ENCODE data around the gene PSMB2.

PSMB2 gene

GRCh38 chr1:35598895-35599294 lies 42.4 kb downstream of the PSMB2 start:
- H3K27ac ChIP-seq (ENCODE audit: insufficient read depth, low read length, poor library complexity, severe bottlenecking), result no peak overlapping the region
- no peaks in the 10 kb centered on the region for H3K9me3 ChIP-seq (ENCODE audit: control insufficient read depth, low read length)
- no peaks in the 10 kb centered on the region for H3K4me1 ChIP-seq (ENCODE audit: control insufficient read depth, insufficient read depth, low read length, poor library complexity, severe bottlenecking)
- H3K4me3 ChIP-seq (ENCODE audit: insufficient read depth, low read depth, low read length, poor library complexity, severe bottlenecking), result no peak overlapping the region
- DNase-seq, result no peak
- H3K36me3 ChIP-seq (ENCODE audit: control insufficient read depth, insufficient read depth, low read length), result peaks cover 26% of the 10 kb centered on the region
- no peaks in the 10 kb centered on the region for H3K27me3 ChIP-seq (replicated peaks; ENCODE audit: control insufficient read depth, insufficient read depth, low read length, poor library complexity, severe bottlenecking)

- no peak for DNase-seq
- Histone ChIP-seq H3K36me3 (ENCODE audit: control insufficient read depth, insufficient read depth, low read length) (peaks cover 17% of the 10 kb centered on the region), H3K27me3 (replicated peaks; ENCODE audit: control insufficient read depth, insufficient read depth, low read length, poor library complexity, severe bottlenecking) (no peaks in the 10 kb centered on the region), H3K9me3 (ENCODE audit: control insufficient read depth, low read length) (no peaks in the 10 kb centered on the region), H3K4me1 (ENCODE audit: control insufficient read depth, insufficient read depth, low read length, poor library complexity, severe bottlenecking) (no peaks in the 10 kb centered on the region), H3K4me3 (ENCODE audit: insufficient read depth, low read depth, low read length, poor library complexity, severe bottlenecking) (no peak overlapping the region), H3K27ac (ENCODE audit: insufficient read depth, low read length, poor library complexity, severe bottlenecking) (no peak overlapping the region)
These were observed 43.5 kb downstream of the PSMB2 start for GRCh38 chr1:35597870-35598269.

- Histone ChIP-seq H3K27ac (ENCODE audit: insufficient read depth, low read length, poor library complexity, severe bottlenecking) (no peak overlapping the region), H3K36me3 (ENCODE audit: control insufficient read depth, insufficient read depth, low read length) (peaks cover 4% of the 10 kb centered on the region), H3K9me3 (ENCODE audit: control insufficient read depth, low read length) (no peaks in the 10 kb centered on the region), H3K4me3 (ENCODE audit: insufficient read depth, low read depth, low read length, poor library complexity, severe bottlenecking) (no peak overlapping the region), H3K27me3 (replicated peaks; ENCODE audit: control insufficient read depth, insufficient read depth, low read length, poor library complexity, severe bottlenecking) (no peaks in the 10 kb centered on the region), H3K4me1 (ENCODE audit: control insufficient read depth, insufficient read depth, low read length, poor library complexity, severe bottlenecking) (no peaks in the 10 kb centered on the region)
- DNase-seq, result no peak
These were observed 45.6 kb downstream of the PSMB2 start for GRCh38 chr1:35595684-35596083.

- DNase-seq, result no peak
- Histone ChIP-seq H3K9me3 (ENCODE audit: control insufficient read depth, low read length) (no peaks in the 10 kb centered on the region), H3K4me3 (ENCODE audit: insufficient read depth, low read depth, low read length, poor library complexity, severe bottlenecking) (no peak overlapping the region), H3K27ac (ENCODE audit: insufficient read depth, low read length, poor library complexity, severe bottlenecking) (no peak overlapping the region), H3K27me3 (replicated peaks; ENCODE audit: control insufficient read depth, insufficient read depth, low read length, poor library complexity, severe bottlenecking) (no peaks in the 10 kb centered on the region), H3K36me3 (ENCODE audit: control insufficient read depth, insufficient read depth, low read length) (no peaks in the 10 kb centered on the region), H3K4me1 (ENCODE audit: control insufficient read depth, insufficient read depth, low read length, poor library complexity, severe bottlenecking) (no peaks in the 10 kb centered on the region)
These were observed 47.1 kb downstream of the PSMB2 start for GRCh38 chr1:35594005-35594760.

GRCh38 chr1:35592991-35593769 lies 48.1 kb downstream of the PSMB2 start:
- DNase-seq, result no peak
- no peaks in the 10 kb centered on the region for H3K36me3 ChIP-seq (ENCODE audit: control insufficient read depth, insufficient read depth, low read length)

GRCh38 chr1:35591211-35591610 lies 50.1 kb downstream of the PSMB2 start:
- no peaks in the 10 kb centered on the region for H3K9me3 ChIP-seq (ENCODE audit: control insufficient read depth, low read length)
- no peak overlapping the region for H3K4me3 ChIP-seq (ENCODE audit: insufficient read depth, low read depth, low read length, poor library complexity, severe bottlenecking)
- no peaks in the 10 kb centered on the region for H3K36me3 ChIP-seq (ENCODE audit: control insufficient read depth, insufficient read depth, low read length)
- DNase-seq, result no peak
- H3K27me3 ChIP-seq (replicated peaks; ENCODE audit: control insufficient read depth, insufficient read depth, low read length, poor library complexity, severe bottlenecking), result no peaks in the 10 kb centered on the region
- H3K27ac ChIP-seq (ENCODE audit: insufficient read depth, low read length, poor library complexity, severe bottlenecking), result no peak overlapping the region
- H3K4me1 ChIP-seq (ENCODE audit: control insufficient read depth, insufficient read depth, low read length, poor library complexity, severe bottlenecking), result no peaks in the 10 kb centered on the region

More at GRCh38 chr1:35592991-35593769, 48.1 kb downstream of the PSMB2 start:
- H3K27me3 ChIP-seq (replicated peaks; ENCODE audit: control insufficient read depth, insufficient read depth, low read length, poor library complexity, severe bottlenecking), result no peaks in the 10 kb centered on the region
- H3K27ac ChIP-seq (ENCODE audit: insufficient read depth, low read length, poor library complexity, severe bottlenecking), result no peak overlapping the region
- H3K9me3 ChIP-seq (ENCODE audit: control insufficient read depth, low read length), result no peaks in the 10 kb centered on the region
- no peaks in the 10 kb centered on the region for H3K4me1 ChIP-seq (ENCODE audit: control insufficient read depth, insufficient read depth, low read length, poor library complexity, severe bottlenecking)
- H3K4me3 ChIP-seq (ENCODE audit: insufficient read depth, low read depth, low read length, poor library complexity, severe bottlenecking), result no peak overlapping the region

- H3K27me3 ChIP-seq (replicated peaks; ENCODE audit: control insufficient read depth, insufficient read depth, low read length, poor library complexity, severe bottlenecking), result no peaks in the 10 kb centered on the region
- no peaks in the 10 kb centered on the region for H3K4me1 ChIP-seq (ENCODE audit: control insufficient read depth, insufficient read depth, low read length, poor library complexity, severe bottlenecking)
- no peaks in the 10 kb centered on the region for H3K36me3 ChIP-seq (ENCODE audit: control insufficient read depth, insufficient read depth, low read length)
- no peaks in the 10 kb centered on the region for H3K9me3 ChIP-seq (ENCODE audit: control insufficient read depth, low read length)
- no peak overlapping the region for H3K27ac ChIP-seq (ENCODE audit: insufficient read depth, low read length, poor library complexity, severe bottlenecking)
- no peak for DNase-seq
- no peak overlapping the region for H3K4me3 ChIP-seq (ENCODE audit: insufficient read depth, low read depth, low read length, poor library complexity, severe bottlenecking)
These were observed 50.8 kb downstream of the PSMB2 start for GRCh38 chr1:35590476-35591040.

GRCh38 chr1:35589516-35590427 lies 51.6 kb downstream of the PSMB2 start:
- Histone ChIP-seq H3K4me1 (ENCODE audit: control insufficient read depth, insufficient read depth, low read length, poor library complexity, severe bottlenecking) (no peaks in the 10 kb centered on the region), H3K9me3 (ENCODE audit: control insufficient read depth, low read length) (no peaks in the 10 kb centered on the region), H3K27me3 (replicated peaks; ENCODE audit: control insufficient read depth, insufficient read depth, low read length, poor library complexity, severe bottlenecking) (no peaks in the 10 kb centered on the region), H3K36me3 (ENCODE audit: control insufficient read depth, insufficient read depth, low read length) (no peaks in the 10 kb centered on the region), H3K27ac (ENCODE audit: insufficient read depth, low read length, poor library complexity, severe bottlenecking) (no peak overlapping the region), H3K4me3 (ENCODE audit: insufficient read depth, low read depth, low read length, poor library complexity, severe bottlenecking) (no peak overlapping the region)
- no peak for DNase-seq

- H3K4me3 ChIP-seq (ENCODE audit: insufficient read depth, low read depth, low read length, poor library complexity, severe bottlenecking), result no peak overlapping the region
- no peaks in the 10 kb centered on the region for H3K4me1 ChIP-seq (ENCODE audit: control insufficient read depth, insufficient read depth, low read length, poor library complexity, severe bottlenecking)
These were observed 53.0 kb downstream of the PSMB2 start for GRCh38 chr1:35588197-35588910.

More at GRCh38 chr1:35588197-35588910, 53.0 kb downstream of the PSMB2 start:
- no peak for DNase-seq
- no peaks in the 10 kb centered on the region for H3K36me3 ChIP-seq (ENCODE audit: control insufficient read depth, insufficient read depth, low read length)
- no peaks in the 10 kb centered on the region for H3K27me3 ChIP-seq (replicated peaks; ENCODE audit: control insufficient read depth, insufficient read depth, low read length, poor library complexity, severe bottlenecking)
- H3K27ac ChIP-seq (ENCODE audit: insufficient read depth, low read length, poor library complexity, severe bottlenecking), result no peak overlapping the region
- H3K9me3 ChIP-seq (ENCODE audit: control insufficient read depth, low read length), result no peaks in the 10 kb centered on the region

Measured in effector memory CD4-positive, alpha-beta T cell (primary cell).